Stimulated activated CD4-positive, alpha-beta T cell treated with anti-CD3 and anti-CD28 coated beads, Interleukin-1b, Interleukin-23, amount 100 ng/mL, for 48 hours (primary cell): ENCODE data around the gene IGSF23.

Experiments used
- DNase-seq: peaks from one replicate; pipeline ENCODE4 v3.0.0-alpha.2; 2020

IGSF23 gene

DNA sequence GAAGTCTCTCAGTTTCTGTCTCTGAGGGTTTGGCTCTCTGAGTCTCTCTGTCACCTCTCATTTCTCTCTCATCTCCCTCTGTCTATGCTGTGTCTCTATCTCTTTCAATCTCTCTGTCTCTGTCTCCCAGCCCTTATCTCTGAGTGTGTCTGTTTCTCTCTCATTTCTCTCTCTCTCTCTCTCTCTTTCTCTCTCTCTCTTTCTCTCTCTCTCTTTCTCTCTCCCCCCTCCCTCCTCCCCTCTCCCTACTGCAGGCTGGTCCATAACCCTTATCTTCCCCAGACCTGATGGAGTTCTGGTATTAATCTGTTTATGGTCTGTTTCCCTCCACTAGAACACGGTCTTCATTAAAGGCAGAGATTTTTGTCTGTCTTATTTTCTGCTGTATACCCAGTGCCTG is 29.0 kb downstream of the IGSF23 start:
- no peak for DNase-seq

DNA sequence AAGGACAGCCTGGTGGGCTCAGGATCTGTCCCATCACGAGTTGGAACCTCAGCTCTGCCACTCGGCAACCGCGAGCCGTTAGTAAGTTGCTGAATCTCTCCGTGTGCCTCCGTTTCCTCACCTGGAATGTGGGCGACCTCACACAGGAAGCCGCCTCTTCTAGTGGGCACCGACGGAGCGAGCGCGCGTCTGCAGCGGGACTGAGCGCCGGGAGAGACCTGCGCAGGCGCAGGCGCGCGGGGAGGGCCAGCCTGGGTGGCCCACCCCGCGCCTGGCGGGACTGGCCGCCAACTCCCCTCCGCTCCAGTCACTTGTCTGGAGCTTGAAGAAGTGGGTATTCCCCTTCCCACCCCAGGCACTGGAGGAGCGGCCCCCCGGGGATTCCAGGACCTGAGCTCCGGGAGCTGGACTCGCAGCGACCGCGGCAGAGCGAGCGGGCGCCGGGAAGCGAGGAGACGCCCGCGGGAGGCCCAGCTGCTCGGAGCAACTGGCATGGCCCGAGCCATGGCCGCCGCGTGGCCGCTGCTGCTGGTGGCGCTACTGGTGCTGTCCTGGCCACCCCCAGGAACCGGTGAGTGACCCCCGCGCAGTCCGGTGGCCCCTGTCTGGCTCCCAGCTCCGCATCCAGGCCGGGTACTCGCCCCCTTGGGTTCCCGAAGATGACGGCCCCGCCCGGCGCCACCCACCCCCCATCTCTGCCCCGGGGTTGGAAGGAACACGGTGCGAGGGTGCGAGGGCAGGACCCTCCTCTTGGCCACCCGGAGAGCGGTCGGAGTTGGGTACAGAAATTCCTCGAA is 30.4 kb downstream of the IGSF23 start, which contains the start of gene PVR:
PVR (plus strand) TSS at position 306 of the 797 bp plus-strand sequence; CDS start at position 493, 187 bp downstream.
- peak; percentile 44 for DNase-seq

DNA sequence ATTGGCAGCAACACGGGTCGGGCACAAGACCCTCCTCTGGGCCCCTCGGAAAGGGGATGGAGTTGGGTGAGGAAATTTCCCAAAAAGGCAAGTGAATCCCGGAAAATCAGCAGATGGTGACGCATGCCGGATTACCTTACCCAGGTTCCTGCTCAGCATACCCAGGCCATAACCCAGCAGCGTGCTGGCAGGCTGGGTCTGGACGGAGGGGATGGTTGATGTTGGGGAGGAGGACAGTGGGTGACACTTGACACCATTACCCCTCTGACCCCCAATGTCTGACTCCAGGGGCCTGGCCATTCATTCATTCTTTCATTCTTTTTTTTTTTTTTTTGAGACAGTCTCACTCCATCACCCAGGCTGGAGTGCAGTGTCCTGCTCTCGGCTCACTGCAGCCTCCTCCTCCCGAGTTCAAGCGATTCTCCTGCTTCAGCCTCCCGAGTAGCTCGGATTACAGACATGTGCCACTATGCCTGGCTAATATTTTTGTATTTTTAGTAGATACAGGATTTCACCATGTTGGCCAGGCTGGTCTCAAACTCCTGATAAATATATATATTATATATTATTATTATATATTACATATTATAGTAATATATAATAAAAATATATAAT is 31.1 kb downstream of the IGSF23 start:
- no peak for DNase-seq

DNA sequence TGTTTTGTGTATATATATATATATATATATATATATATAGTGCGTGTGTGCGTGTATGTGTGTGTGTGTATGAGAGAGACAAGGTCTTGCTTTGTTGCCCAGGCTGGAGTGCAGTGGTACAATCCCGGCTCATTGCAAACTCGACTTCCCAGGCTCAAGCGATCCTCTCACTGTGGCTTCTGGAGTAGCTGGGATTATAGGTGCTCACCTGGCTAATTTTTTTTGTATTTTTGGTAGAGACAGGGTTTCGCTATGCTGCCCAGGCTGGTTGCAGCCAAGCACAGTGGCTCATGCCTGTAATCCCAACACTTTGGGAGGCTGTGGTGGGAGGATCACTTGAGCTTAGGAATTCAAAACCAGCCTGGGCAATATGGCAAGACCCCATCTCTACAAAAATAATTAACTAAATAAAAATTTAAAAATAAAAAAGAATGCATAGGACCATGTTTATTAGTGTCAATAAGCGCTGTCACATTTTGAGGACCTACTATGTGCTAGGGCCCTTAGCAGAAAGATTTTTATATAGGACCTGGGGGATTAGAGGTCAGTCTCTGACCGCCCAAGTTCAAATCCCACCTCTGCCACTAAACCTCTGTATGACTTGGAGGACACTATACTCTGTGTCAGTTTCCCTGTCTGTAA is 32.2 kb downstream of the IGSF23 start:
- no peak for DNase-seq

DNA sequence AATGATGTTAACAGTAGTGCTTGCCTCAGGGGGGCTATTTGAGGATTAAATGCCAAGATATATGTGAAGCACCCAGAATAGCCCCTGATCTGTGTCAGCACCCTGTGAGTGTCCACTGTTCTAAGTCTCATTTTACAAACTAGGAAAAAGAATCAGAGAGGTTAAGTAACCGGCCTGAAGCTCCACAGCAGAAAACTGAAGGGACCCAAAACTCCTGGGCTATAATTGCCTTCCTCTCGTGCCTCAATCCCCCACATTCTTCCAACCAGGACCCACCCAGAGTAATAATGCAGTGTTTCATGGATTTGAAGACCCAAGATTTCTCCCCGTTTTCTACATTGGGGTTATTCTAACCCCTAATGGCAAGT is 32.7 kb downstream of the IGSF23 start:
- no peak for DNase-seq

DNA sequence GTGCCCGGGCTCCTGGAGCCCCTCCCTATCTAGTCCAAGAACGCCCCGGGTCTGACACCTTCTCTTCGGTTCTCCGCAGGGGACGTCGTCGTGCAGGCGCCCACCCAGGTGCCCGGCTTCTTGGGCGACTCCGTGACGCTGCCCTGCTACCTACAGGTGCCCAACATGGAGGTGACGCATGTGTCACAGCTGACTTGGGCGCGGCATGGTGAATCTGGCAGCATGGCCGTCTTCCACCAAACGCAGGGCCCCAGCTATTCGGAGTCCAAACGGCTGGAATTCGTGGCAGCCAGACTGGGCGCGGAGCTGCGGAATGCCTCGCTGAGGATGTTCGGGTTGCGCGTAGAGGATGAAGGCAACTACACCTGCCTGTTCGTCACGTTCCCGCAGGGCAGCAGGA is 33.8 kb downstream of the IGSF23 start:
- no peak for DNase-seq

DNA sequence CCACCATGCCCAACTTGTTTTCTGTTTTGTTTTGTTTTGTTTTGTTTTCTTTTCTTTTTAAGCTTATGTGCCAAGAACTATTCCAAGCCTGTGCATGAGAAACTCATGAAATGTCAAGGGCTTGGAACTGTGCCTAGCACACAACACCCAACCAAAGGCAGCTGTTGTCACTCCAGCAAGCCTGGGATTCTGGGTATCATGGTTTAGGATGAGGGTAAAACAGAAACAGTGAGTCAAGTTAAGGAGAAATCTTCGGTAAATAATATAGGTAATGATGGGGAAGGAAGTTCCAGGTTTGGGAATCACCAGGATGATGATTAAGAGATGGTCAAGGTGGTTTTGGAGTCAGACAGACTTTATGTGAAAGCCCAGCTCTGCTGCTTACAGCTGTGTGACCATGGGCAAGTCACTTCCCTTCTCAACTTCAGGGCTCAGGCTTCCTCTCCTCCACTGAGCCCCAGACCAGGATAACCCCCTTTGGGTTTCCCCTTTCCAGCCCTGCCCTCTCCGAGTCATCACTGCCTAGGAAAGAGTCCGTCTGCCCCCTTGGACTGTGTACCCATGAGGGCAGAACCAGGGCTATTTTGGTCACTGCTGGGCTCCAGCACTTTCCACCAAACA is 35.4 kb downstream of the IGSF23 start:
- DNase-seq: no peak

DNA sequence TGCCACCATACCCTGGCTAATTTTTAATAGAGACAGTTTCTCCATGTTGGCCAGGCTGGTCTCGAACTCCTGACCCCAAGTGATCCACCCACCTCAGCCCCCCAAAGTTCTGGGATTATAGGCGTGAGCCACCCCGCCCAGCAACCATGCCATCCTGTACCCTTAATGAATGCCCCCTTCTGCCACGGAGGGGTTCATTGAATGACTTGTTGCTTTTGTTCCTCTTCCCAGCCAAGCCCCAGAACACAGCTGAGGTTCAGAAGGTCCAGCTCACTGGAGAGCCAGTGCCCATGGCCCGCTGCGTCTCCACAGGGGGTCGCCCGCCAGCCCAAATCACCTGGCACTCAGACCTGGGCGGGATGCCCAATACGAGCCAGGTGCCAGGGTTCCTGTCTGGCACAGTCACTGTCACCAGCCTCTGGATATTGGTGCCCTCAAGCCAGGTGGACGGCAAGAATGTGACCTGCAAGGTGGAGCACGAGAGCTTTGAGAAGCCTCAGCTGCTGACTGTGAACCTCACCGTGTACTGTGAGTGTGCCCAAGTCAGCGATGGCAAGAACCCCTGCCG is 36.3 kb downstream of the IGSF23 start:
- DNase-seq: no peak

DNA sequence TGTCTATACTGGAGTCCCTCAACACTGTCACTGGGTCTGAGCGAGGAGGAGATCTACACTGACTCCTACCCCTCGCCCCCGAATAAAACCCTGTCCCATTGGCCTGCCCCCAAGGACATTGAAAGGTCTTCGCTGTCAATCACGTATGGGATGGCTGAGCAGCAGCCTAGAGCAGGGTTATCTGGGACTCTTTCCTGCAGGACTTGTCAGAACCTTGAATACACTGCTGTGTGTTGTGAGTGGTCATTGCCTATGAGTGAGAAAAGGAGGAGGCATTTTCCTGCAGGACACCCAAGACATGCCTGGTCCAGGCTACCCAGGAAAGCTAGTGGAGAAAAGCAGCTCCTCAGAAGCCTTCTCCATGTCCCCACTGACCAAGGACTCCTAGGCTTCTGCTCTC is 40.0 kb downstream of the IGSF23 start:
- no peak for DNase-seq

DNA sequence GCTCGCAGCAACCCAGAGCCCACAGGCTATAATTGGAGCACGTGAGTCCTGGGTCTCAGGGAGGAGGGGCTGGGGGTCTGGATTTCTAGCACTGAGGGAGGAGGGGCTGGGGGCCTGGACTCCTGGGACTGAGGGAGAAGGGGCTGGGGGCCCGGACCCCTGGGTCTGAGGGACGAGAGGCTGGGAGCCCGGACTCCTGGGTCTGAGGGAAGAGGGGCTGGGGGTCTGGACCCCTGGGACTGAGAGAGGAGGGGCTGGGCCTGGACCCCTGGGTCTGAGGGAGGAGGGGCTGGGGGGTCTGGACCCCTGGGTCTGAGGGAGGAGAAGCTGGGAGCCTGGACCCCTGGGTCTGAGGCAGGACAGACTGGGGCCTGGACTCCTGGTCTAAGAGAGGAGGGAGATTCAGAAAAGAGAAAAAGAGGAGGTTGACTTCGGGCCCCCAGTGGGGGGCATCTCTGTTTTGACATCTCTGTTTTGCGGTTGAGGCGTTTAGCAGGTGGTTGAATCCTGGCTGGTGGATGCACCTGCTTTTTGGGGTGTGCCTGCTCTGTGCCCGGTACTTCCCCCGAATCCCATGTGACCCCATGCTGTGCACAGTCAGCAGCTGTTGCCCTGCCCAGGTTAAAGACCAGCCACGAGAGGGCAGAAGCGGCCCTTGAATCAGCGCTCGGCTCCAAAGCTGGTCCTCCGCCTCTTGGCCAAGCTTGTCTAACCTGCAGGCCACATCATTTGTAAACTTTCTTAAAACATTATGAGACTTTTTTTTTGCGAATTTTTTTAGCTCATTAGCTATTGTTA is 40.8 kb downstream of the IGSF23 start:
- DNase-seq: peak; percentile 81

DNA sequence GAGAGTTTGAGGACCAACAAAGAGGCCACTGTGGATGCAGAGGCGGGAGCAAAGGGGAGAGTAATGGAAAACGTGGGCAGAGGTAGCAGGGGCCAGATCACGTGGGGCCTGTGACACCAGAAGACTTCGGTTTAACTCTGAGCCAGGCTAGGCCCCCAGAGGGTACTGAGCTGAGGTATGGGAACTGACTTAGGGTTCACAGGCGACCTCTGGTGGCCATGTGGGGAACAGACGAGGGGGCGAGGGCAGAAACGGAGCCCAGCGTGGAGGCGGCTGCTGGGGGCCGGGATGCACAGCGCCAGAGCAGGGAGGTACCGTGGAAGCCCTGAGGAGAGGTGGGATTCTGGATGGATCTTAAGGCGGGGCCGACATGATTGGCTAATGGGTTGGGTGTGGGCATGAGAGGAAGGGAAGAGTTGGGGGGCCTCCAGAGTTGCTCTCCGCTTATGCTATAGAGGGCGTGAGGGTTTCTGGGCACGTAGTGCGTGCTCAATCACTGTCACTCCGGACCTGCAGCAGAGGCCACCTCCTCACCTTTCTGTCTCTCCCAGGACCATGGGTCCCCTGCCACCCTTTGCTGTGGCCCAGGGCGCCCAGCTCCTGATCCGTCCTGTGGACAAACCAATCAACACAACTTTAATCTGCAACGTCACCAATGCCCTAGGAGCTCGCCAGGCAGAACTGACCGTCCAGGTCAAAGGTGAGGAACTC is 44.0 kb downstream of the IGSF23 start:
- DNase-seq: peak; percentile 74

DNA sequence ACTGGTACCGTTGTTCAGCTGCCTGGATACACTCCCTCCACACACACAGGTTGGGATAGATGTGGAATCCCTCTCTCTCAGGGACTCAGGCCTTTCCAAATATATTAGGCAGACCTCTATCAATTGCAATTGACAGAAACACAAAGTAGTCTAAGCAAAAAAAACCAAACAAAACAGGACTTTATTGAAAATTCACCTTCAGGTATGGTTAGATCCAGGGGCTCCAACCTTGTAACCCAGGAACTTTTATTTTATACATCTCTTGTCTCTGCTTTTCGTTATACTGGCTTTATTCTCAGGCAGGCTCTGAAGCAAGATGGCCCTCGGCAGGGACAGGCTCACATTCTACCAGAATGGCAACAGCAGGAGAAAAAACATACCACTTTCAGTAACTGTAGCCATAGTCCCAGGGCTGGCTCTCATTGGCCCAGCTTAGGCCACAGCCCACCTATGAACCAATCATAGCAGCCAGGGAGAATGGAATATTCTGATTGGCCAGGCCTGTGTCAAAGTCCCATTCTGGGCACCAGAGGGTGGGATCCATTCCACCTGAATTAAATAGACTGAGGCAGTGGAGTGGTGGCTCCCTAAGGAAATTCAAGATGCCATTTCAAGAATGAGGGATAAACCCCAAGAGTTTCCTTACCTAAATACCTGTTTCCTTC is 44.8 kb downstream of the IGSF23 start:
- no peak for DNase-seq

DNA sequence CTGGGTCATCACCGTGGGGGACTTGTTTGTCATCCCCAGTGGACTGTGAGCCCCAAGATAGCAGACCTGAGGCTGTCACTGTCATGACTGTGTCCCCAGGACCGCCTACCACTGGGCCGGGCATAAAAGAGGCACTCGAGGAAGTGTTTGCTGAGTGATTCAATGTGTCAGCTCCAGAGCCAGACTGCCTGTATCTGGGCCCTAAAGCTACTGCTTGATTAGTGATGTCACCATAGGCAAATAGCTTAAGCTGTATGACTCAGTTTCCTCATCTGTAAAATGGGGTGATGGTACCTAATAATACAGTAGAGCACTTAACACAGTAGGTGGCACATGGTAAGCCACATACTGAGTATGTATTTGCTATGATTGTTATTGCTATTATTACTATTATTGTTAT is 46.7 kb downstream of the IGSF23 start:
- DNase-seq: no peak

DNA sequence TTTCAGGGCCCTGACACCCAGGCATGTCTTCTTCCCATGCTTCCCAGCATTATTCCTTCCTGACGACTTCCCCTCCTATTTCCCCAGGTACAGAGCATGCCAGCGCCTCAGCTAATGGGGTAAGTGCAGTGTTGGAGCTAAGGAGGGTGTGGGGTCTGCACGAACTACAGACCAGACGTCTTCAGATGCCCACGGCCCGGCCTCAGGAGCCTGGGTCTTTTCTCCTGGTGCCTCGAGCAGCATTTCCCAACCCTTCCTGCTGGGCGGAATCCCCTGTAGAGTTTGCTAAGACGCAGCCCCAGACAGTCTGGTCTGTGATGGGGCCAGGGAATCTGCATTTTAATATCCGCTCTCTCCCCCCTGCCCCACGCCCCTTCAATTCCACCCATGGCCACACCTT is 47.8 kb downstream of the IGSF23 start:
- no peak for DNase-seq

DNA sequence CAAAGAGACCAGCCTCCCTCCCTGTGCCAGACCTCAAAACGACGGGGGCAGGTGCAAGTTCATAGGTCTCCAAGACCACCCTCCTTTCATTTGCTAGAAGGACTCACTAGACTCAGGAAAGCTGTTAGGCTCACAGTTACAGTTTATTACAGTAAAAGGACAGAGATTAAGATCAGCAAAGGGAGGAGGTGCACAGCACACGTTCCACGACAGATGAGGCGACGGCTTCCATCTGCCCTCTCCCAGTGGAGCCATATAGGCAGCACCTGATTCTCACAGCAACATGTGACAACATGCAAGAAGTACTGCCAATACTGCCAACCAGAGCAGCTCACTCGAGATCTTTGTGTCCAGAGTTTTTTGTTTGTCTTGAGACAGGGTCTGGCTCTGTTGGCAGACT is 48.5 kb downstream of the IGSF23 start:
- DNase-seq: no peak

DNA sequence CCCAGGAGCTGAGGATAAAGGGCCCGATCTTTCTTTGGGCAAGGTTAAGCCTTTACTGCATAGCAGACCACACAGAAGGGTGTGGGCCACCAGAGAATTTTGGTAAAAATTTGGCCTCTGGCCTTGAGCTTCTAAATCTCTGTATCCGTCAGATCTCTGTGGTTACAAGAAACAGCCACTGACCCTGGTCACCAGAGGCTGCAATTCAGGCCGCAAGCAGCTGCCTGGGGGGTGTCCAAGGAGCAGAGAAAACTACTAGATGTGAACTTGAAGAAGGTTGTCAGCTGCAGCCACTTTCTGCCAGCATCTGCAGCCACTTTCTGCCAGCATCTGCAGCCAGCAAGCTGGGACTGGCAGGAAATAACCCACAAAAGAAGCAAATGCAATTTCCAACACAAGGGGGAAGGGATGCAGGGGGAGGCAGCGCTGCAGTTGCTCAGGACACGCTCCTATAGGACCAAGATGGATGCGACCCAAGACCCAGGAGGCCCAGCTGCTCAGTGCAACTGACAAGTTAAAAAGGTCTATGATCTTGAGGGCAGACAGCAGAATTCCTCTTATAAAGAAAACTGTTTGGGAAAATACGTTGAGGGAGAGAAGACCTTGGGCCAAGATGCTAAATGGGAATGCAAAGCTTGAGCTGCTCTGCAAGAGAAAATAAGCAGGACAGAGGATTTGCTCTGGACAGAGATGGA is 49.5 kb downstream of the IGSF23 start:
- no peak for DNase-seq

DNA sequence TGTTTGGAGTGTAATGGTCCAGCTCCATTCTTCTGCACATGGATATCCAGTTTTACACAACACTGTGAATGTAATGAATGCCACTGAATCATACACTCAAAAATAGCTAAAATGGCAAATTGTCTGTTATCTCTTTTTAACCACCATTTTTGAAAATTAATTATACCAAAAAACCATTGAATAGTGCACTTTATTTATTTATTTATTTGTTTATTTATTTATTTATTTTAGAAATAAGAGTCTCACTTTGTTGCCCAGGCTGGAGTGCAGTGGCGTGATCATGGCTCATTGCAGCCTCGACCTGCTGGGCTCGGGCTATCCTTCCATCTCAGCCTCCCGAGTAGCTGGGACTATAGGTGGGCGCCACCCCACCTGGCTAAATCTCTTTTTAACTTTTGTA is 50.6 kb downstream of the IGSF23 start:
- no peak for DNase-seq

DNA sequence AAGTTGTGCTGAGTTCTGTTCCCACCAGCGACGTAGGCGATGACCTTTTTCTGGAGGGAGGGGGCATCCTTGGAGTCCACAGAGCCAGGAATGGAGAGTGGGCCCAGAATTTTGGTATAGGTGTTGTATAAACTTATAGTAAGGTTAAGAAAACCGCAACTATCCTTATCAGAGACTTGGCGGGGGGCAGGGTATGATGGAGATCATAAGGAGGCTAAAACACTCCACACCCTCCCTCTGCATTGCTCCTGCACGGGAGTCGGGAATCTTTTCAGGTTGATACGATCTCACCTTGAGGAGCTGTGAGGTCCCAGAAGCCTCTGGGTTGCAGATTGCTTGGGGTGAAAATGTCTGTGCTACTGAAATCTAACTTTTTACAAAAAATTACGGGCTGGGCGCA is 51.6 kb downstream of the IGSF23 start:
- no peak for DNase-seq

DNA sequence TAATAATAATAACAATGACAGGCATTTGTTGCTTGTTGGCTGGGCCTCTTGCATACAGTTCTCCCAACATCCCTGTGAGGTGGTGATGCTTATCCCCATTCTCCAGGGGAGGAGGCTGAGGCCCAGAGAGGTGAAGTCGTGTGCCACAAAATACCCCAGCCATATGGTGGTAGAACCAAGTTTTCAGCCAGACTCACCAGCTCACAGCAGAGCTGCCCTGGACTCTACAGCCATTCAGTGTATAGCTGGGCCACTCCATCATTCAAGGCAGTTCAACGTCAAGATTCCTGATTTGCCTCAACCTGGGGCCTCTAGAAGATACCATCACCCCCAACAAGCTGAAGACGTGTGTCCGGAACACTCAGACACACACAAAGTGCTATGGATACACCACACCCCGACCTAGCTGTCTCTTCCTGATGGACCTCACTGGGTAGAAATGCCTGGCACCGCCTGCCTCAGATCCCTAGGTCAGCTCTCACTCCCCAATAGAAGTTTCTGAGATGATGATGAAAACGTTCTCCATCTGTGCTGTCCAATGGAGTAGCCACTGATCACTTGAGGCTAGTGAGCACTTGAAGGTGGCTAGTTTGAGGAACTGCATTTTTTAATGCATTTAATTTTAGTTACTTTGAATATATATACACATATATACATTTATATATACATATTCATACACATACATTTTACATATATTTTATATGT is 53.6 kb downstream of the IGSF23 start:
- DNase-seq: no peak
